ENCODE data around the gene SBF1.

Gene SBF1

GRCh38 chr22:50432131-50432876 is 42.5 kb downstream of the SBF1 start:
- H3K27me3 ChIP-seq (ENCODE audit: insufficient read depth, low read depth) = no peaks in the 10 kb centered on the region
- H3K4me3 ChIP-seq (IDR thresholded peaks at IDR 0.05; ENCODE audit: insufficient read depth, low read depth, low read length) = no peak overlapping the region
- no peak for TF ChIP-seq CTCF (conservative IDR thresholded peaks at IDR 0.05; ENCODE audit: low read depth, low read length)
- H3K4me1 ChIP-seq (ENCODE audit: low read depth, poor library complexity, severe bottlenecking) = no peaks in the 10 kb centered on the region
- no peak overlapping the region for H2AFZ ChIP-seq (ENCODE audit: low read depth)
- no peaks in the 10 kb centered on the region for H3K36me3 ChIP-seq (ENCODE audit: insufficient read depth)
- no peak overlapping the region for H3K4me2 ChIP-seq
- no peaks in the 10 kb centered on the region for H4K20me1 ChIP-seq (ENCODE audit: insufficient read depth)
- H3K9ac ChIP-seq = no peak overlapping the region
- no peak overlapping the region for H3K27ac ChIP-seq
- H3K79me2 ChIP-seq (ENCODE audit: insufficient read depth, low read depth) = no peaks in the 10 kb centered on the region

DNA sequence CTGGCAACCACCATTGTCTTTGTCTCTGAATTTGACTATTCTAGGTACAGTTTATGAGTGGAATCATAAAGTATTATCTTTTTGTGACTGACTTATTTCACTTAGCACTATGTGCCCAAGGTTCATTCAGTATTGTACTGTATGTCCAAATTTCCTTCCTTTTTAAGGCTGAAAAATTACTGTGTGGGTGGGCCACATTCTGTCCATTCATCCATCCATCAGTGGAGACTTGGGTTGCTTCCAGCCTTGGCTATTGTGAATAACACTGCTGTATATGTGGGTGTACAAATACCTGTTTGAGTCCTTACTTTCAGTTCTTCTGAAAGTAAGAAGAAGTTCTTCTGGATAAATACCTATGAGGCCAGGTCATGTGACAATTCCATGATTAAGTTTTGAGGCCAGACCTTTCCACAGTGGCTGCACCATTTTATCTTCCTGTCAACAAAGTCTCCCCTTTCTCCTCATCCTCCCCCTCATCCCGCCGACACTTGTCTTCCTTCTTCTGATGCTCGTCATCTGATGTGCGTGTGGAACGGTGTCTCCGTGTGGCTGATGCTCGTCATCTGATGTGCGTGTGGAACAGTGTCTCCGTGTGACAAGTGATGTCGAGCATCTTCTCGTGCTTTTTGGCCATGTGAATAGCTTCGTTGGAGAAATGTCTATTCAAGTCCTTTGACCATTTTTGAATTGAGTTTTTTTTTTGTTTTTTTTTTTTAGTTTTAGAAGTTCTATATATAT is 49.5 kb downstream of the SBF1 start:
- Histone ChIP-seq H3K4me1 (ENCODE audit: low read depth, poor library complexity, severe bottlenecking) (no peaks in the 10 kb centered on the region), H3K9ac (no peak overlapping the region), H3K36me3 (ENCODE audit: insufficient read depth) (no peaks in the 10 kb centered on the region), H3K79me2 (ENCODE audit: insufficient read depth, low read depth) (no peaks in the 10 kb centered on the region), H3K27me3 (ENCODE audit: insufficient read depth, low read depth) (no peaks in the 10 kb centered on the region), H3K4me3 (IDR thresholded peaks at IDR 0.05; ENCODE audit: insufficient read depth, low read depth, low read length) (no peak overlapping the region), H3K27ac (no peak overlapping the region), H3K4me2 (no peak overlapping the region), H2AFZ (ENCODE audit: low read depth) (no peak overlapping the region), H4K20me1 (ENCODE audit: insufficient read depth) (no peaks in the 10 kb centered on the region)
- no peak for TF ChIP-seq CTCF (conservative IDR thresholded peaks at IDR 0.05; ENCODE audit: low read depth, low read length)

DNA sequence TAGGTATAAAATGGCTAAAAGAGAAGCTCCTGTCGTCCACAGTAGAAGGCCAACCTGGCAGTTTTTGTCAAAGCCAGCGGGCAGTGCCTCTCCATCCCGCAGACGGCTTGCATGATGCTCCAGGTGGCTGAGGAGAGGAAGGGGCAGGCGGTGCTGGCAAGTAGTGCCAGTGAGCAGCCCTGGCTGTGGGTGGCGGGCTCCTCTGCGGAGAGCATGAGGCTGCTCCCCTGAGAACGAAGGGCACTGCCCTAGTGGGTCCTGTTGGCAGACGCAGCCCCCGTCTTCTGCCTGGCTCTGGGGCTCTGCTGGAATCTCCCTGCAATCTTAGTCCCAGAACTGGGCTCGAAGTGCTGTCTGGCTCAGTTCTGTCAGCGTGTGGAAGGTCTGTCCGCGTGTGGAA is 50.9 kb downstream of the SBF1 start:
- TF ChIP-seq CTCF (conservative IDR thresholded peaks at IDR 0.05; ENCODE audit: low read depth, low read length) = no peak
- Histone ChIP-seq H3K27me3 (ENCODE audit: insufficient read depth, low read depth) (no peaks in the 10 kb centered on the region), H3K36me3 (ENCODE audit: insufficient read depth) (no peaks in the 10 kb centered on the region), H3K9ac (no peak overlapping the region), H3K79me2 (ENCODE audit: insufficient read depth, low read depth) (no peaks in the 10 kb centered on the region), H3K4me3 (IDR thresholded peaks at IDR 0.05; ENCODE audit: insufficient read depth, low read depth, low read length) (no peak overlapping the region), H3K4me2 (no peak overlapping the region), H3K27ac (no peak overlapping the region), H4K20me1 (ENCODE audit: insufficient read depth) (no peaks in the 10 kb centered on the region), H2AFZ (ENCODE audit: low read depth) (no peak overlapping the region), H3K4me1 (ENCODE audit: low read depth, poor library complexity, severe bottlenecking) (no peaks in the 10 kb centered on the region)

DNA sequence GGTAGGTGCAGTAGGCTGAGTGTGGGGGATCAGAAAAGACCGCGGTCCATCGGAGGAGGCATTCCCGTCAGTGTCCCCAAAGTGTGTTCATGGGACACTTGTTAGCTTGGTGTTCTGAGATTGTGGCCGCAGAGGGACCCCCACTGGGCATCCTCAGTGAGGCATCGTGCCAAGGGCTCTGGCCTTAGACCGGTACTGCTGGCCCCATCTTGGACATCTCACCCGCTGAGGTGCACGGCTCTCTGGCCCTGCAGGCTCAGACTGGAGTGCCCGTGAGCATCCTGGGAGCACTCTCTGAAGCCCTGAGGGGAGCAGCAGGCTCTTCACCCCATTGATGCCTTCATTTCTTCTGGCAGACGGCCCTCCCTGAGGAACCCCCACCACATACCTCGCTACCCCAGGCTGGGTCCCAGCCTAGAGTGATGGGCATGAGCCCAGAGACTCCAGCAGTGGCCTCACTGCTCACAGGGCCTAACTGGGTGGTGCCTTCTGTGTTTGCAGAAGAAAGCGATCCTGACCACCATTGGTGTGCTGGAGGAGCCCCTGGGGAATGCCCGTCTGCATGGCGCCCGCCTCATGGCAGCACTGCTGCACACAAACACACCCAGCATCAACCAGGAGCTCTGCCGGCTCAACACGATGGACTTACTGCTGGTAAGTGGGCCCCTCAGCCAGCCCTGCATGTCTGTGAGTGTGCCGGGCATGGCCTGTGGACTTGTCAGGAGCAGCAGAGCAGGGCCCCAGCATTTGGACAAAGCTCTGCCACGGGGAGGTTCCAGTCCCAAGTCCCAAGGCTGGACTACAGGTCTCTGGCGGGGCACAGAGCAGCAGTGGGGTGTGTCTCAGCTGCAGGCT is 51.6 kb downstream of the SBF1 start:
- TF ChIP-seq CTCF (conservative IDR thresholded peaks at IDR 0.05; ENCODE audit: low read depth, low read length) = no peak
- no peaks in the 10 kb centered on the region for H4K20me1 ChIP-seq (ENCODE audit: insufficient read depth)
- H3K27me3 ChIP-seq (ENCODE audit: insufficient read depth, low read depth) = no peaks in the 10 kb centered on the region
- no peak overlapping the region for H2AFZ ChIP-seq (ENCODE audit: low read depth)
- H3K79me2 ChIP-seq (ENCODE audit: insufficient read depth, low read depth) = no peaks in the 10 kb centered on the region
- no peaks in the 10 kb centered on the region for H3K36me3 ChIP-seq (ENCODE audit: insufficient read depth)
- no peak overlapping the region for H3K4me3 ChIP-seq (IDR thresholded peaks at IDR 0.05; ENCODE audit: insufficient read depth, low read depth, low read length)
- no peak overlapping the region for H3K27ac ChIP-seq
- no peaks in the 10 kb centered on the region for H3K4me1 ChIP-seq (ENCODE audit: low read depth, poor library complexity, severe bottlenecking)
- H3K4me2 ChIP-seq = no peak overlapping the region
- no peak overlapping the region for H3K9ac ChIP-seq

All from KMS-11 (cell line).